ENCODE data around the gene TNFAIP8L3.

Gene TNFAIP8L3

DNA sequence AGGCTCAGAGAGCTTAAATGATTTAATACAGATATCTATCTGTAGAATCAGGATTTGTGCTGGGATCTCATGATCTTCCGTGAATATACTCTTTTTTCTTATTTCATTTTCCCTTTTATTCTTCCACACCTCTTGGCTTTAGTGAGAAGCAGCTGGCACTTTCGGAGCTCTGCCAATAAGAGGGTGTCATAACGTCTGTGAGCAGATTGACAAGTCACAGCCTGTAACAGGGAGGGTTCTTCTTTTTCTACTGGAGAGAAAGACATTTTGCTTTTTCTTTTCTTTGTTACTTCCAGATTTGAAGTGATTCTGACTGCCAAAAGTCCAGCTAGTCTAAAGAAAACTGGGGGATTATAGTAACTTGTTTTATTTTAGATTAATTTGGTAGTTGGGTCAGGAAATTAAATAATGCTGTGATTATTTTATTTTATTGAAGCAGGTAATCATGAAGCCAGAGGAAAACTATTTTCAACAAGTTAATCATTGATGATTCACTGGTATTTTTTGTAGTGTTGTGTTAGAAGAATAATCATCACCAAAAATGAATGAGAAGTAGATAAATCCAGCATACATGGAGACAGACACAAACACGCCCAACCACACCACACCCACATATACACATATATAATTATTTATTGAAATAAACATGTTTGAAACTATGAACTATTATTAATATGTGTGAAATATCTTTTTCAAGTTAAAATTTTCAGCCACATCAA lies 69.8 kb downstream of the TNFAIP8L3 start:
- DNase-seq, result no peak

DNA sequence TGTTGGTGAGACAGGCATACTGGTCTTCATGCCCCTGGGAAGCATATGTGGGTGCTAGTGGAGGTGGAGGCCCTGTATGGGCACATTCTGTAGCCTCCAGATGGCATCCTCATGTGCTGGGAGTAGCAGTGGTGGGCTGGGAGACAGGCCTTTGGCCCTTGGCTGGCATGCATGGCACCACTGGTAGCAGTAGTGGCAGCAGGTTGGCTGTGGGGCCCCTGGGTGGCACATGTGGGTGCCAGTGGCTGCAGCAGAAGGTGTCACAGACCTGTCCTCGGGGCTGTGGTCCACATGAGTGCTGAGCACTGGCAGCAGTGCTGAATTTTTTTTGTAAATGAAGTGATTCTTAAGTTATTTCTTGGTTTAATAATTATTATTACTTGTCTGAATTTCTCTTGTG lies 71.2 kb downstream of the TNFAIP8L3 start:
- DNase-seq, result no peak
- no peaks in the 10 kb centered on the region for H3K4me1 ChIP-seq
- no peaks in the 10 kb centered on the region for H3K9me3 ChIP-seq
- H3K27me3 ChIP-seq, result no peaks in the 10 kb centered on the region
- no peak overlapping the region for H3K4me3 ChIP-seq (ENCODE audit: low read depth, low read length)
- H3K36me3 ChIP-seq, result no peaks in the 10 kb centered on the region
- TF ChIP-seq CTCF (IDR thresholded peaks at IDR 0.05; ENCODE audit: low read depth, low read length), result no peak

More for the DNA sequence above, 69.8 kb downstream of the TNFAIP8L3 start:
- no peaks in the 10 kb centered on the region for H3K27me3 ChIP-seq
- no peaks in the 10 kb centered on the region for H3K9me3 ChIP-seq
- TF ChIP-seq CTCF (IDR thresholded peaks at IDR 0.05; ENCODE audit: low read depth, low read length), result no peak
- no peaks in the 10 kb centered on the region for H3K4me1 ChIP-seq
- H3K36me3 ChIP-seq, result no peaks in the 10 kb centered on the region
- no peak overlapping the region for H3K4me3 ChIP-seq (ENCODE audit: low read depth, low read length)

DNA sequence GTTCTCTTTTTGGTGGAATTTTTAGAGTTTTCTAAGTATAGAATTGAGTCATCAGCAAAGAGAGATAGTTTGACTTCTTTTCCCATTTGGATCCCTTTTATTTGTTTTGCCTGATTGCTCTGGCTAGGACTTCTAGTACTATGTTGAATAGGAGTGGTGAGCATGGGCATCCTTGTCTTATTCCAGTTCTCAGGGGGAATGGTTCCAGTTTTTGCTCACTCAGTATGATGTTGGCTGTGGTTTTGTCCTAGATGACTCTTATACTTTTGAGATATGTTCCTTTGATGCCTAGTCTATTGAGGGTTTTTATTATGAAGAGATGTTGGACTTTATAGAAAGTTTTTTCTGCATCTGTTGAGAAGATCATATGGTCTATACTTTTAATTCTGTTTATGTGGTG lies 72.5 kb downstream of the TNFAIP8L3 start:
- Histone ChIP-seq H3K4me3 (ENCODE audit: low read depth, low read length) (no peak overlapping the region), H3K27me3 (no peaks in the 10 kb centered on the region), H3K9me3 (no peaks in the 10 kb centered on the region), H3K4me1 (no peaks in the 10 kb centered on the region), H3K36me3 (no peaks in the 10 kb centered on the region)
- DNase-seq, result no peak
- TF ChIP-seq CTCF (IDR thresholded peaks at IDR 0.05; ENCODE audit: low read depth, low read length), result no peak

- DNase-seq, result no peak
- no peak for TF ChIP-seq CTCF (IDR thresholded peaks at IDR 0.05; ENCODE audit: low read depth, low read length)
- Histone ChIP-seq H3K27me3 (no peaks in the 10 kb centered on the region), H3K4me1 (no peaks in the 10 kb centered on the region), H3K36me3 (no peaks in the 10 kb centered on the region), H3K4me3 (ENCODE audit: low read depth, low read length) (no peak overlapping the region), H3K9me3 (no peaks in the 10 kb centered on the region)
Observed at GRCh38 chr15:51016615-51017014, 78.1 kb downstream of the TNFAIP8L3 start.

DNA sequence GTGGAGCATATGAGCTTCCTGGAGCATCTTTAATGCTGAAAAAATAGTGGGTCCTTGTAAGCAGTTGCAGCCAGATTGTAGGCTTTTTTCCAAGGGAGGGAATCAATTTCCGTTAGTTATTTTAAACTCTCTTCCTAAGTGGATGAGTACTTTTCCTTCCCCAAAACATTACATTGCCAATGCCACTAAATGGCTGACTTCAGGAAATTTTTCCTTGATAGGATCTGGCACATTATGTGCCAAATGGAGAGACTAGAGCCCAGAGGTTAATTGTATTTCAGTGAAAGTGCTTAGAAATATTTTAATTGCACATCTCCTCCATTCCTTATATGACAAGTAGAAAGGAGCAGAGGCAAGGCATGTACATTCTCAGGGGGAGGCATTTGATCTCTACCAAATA lies 83.5 kb downstream of the TNFAIP8L3 start:
- no peak for DNase-seq
- H3K36me3 ChIP-seq, result no peaks in the 10 kb centered on the region

More for the DNA sequence above, 83.5 kb downstream of the TNFAIP8L3 start:
- no peaks in the 10 kb centered on the region; the same call in 1 of the 2 replicates for H3K4me1 ChIP-seq
- no peaks in the 10 kb centered on the region for H3K27me3 ChIP-seq
- no peaks in the 10 kb centered on the region for H3K9me3 ChIP-seq
- no peak for TF ChIP-seq CTCF (IDR thresholded peaks at IDR 0.05; ENCODE audit: low read depth, low read length)
- H3K4me3 ChIP-seq (ENCODE audit: low read depth, low read length), result no peak overlapping the region

All from BE2C (cell line).